Ureter (tissue), 1 donor: ENCODE results near the gene ZNF430. TPM values are rescaled to one million over a fixed set of nuclear protein-coding genes. Genes with fewer than 3 reads are reported as not detected.

ENCODE experiments used
- total RNA-seq: library from RNA; stranded (reverse); gene quantifications from one replicate; pipeline ENCODE4 v1.2.4, GENCODE V29; 2023
- donor health status: DM: yes; HTN: yes; CAD: no.

Gene ZNF430
- total RNA-seq, 1 donor from 2014 or later, result 19.5 TPM

Other genes with a start within 250 kb of the ZNF430 start
- 62.5 TPM for gene ZNF66, start 244.4 kb upstream of the ZNF430 start, total RNA-seq
- 12.2 TPM for gene ZNF85, start 97.4 kb upstream of the ZNF430 start, total RNA-seq
- 17.0 TPM for gene ZNF714, start 61.5 kb downstream of the ZNF430 start, total RNA-seq
- gene ZNF431, start 121.4 kb downstream of the ZNF430 start, total RNA-seq, result 26.5 TPM